Stomach (tissue), 4 donors: ENCODE results near the gene ATP5MC3.

ENCODE experiments used
- EP300 ChIP-seq: sonication (generic); formaldehyde crosslinking; IDR thresholded peaks from one replicate; pipeline ENCODE4 v1.6.1; 2017; ENCODE audit warnings: antibody characterized with exemption
- POLR2A ChIP-seq, 4 donors: fragments of 450-650 bp; IDR thresholded peaks; one replicate each; pipeline ENCODE4 v1.6.1; 2016; ENCODE audit warnings: antibody characterized with exemption in 4 of 4, control low read depth in 2 of 4, mild to moderate bottlenecking in 1 of 4, moderate library complexity in 1 of 4
- POLR2AphosphoS5 ChIP-seq, 3 donors: sonication (generic); formaldehyde crosslinking; IDR thresholded peaks; one replicate each; pipeline ENCODE4 v1.6.1; 2016; ENCODE audit warnings: antibody characterized with exemption in 3 of 3
- TF ChIP-seq, protein P1 (sequence below), 7 experiments: fragments of 450-650 bp in 4 of 7; fragments of 200-600 bp in 3 of 7; sonication (generic) in 3 of 7; IDR thresholded peaks; one replicate each; pipeline ENCODE4 v1.5.1; 2016 to 2019; ENCODE audit warnings: antibody characterized with exemption in 7 of 7, control low read depth in 2 of 7, mild to moderate bottlenecking in 1 of 7

DNA sequence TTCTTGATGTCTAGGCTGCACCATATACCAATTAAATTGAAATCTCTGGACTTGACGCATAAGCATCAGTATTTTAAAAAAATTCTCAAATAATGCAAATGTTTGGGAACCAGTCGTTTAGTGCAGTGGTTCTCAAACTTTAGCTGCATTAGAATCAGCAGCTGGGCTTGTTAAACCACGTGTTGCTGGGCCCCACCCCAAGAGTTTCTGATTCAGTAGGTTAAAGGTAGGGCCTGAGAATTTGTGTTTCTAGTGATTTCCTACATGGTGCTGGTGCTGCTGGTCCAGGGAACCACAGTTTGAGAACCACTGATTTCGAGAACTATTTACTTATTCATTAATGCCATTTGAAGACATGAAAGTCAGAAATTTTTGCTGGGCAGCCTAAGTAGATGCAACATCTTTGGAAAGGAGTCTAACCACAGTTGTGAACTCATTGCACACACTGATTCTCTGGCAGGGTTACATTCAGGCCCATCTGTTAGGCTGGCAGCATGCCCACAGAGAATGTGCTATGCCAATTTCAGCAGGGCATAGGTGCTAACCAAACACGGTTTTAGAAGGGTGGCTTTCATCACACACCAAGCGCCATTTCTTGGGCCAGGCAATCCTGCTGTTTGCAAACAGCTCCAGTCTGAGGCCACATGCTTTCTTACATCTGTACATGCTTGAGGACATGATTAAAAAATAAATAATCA lies 26.4 kb upstream of the ATP5MC3 start:
- TF ChIP-seq, protein P1, sequence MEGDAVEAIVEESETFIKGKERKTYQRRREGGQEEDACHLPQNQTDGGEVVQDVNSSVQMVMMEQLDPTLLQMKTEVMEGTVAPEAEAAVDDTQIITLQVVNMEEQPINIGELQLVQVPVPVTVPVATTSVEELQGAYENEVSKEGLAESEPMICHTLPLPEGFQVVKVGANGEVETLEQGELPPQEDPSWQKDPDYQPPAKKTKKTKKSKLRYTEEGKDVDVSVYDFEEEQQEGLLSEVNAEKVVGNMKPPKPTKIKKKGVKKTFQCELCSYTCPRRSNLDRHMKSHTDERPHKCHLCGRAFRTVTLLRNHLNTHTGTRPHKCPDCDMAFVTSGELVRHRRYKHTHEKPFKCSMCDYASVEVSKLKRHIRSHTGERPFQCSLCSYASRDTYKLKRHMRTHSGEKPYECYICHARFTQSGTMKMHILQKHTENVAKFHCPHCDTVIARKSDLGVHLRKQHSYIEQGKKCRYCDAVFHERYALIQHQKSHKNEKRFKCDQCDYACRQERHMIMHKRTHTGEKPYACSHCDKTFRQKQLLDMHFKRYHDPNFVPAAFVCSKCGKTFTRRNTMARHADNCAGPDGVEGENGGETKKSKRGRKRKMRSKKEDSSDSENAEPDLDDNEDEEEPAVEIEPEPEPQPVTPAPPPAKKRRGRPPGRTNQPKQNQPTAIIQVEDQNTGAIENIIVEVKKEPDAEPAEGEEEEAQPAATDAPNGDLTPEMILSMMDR (IDR thresholded peaks at IDR 0.05) = no peak
- no peak for TF ChIP-seq EP300
- no peak for TF ChIP-seq POLR2A (IDR thresholded peaks at IDR 0.05)
- TF ChIP-seq POLR2AphosphoS5 (IDR thresholded peaks at IDR 0.05) = no peak
